ENCODE results near the gene TACC3. TPM values are rescaled to one million over a fixed set of nuclear protein-coding genes. Genes with fewer than 3 reads are reported as not detected.
A peak's percentile ranks its signal among the peaks of the same experiment; 100 is the strongest.

Gene TACC3
- 100 to 1,000 TPM; 189 to 190 TPM for total RNA-seq

GRCh38 chr4:1721003-1721665 is at the start of gene TACC3, which contains the start of gene TMEM129:
Gene TACC3 (plus strand): TSS chr4:1721521. CDS start chr4:1723422, 1,901 bp downstream.
Gene TMEM129 (minus strand): TSS chr4:1721323. CDS start chr4:1720837, 486 bp downstream.
- Mint-ChIP-seq H3K9me3 (no peaks in the 10 kb centered on the region), H3K4me1 (peaks cover 33% of the 10 kb centered on the region), H3K27ac (peak within 1 kb of the TSS; percentile 97), H3K36me3 (peaks cover 43% of the 10 kb centered on the region), H3K27me3 (no peaks in the 10 kb centered on the region), H3K4me3 (peak within 1 kb of the TSS; percentile 98)
- peak; percentile 94 for DNase-seq

DNA sequence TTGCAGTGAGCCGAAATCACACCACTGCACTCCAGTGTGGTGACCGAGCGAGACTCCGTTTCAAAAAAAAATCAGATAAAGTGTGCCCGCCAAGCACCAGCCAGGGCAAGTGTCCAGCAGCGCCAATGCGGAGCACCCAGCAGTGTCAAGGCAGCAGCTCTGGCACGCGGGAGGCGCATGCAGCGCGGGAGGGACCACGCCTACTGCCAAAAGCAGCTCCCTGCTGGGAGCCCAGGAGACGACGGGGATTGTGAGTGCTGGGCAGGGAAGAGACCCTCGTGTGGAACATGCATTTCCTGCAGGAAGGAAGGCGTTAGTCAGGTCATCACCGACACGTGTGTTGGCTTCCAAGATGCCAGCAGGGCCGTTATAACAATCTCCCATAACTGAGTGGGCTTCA is 47.6 kb upstream of the TACC3 start:
- Mint-ChIP-seq H3K27me3 (no peaks in the 10 kb centered on the region), H3K4me1 (no peaks in the 10 kb centered on the region), H3K36me3 (no peaks in the 10 kb centered on the region), H3K9me3 (no peaks in the 10 kb centered on the region), H3K4me3 (no peak overlapping the region), H3K27ac (no peak overlapping the region)
- DNase-seq = no peak

DNA sequence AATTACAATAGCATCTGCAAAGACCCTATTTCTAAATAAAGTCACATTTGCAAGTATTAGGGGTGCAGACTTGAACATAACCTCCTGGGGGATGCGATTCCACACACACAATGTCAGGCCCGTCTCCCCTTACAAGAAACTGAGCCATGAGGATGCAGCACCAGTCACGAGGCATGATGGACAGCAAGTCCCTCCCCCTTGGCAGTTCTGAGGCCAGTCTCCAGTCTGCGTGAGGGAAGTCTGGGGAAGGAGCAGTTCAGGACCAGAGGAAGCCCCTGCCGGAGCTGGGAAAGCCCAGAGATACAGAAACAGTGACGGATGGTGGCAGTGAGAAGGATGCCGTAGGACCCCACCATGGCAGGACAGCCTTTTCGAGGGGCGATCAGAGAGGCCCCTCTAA is 46.6 kb upstream of the TACC3 start:
- H3K36me3 Mint-ChIP-seq = no peaks in the 10 kb centered on the region
- no peaks in the 10 kb centered on the region for H3K4me1 Mint-ChIP-seq
- H3K4me3 Mint-ChIP-seq = no peak overlapping the region
- H3K9me3 Mint-ChIP-seq = no peaks in the 10 kb centered on the region
- DNase-seq = no peak
- no peak overlapping the region for H3K27ac Mint-ChIP-seq
- H3K27me3 Mint-ChIP-seq = no peaks in the 10 kb centered on the region

- Mint-ChIP-seq H3K27ac (no peak overlapping the region), H3K27me3 (no peaks in the 10 kb centered on the region), H3K9me3 (no peaks in the 10 kb centered on the region), H3K36me3 (no peaks in the 10 kb centered on the region), H3K4me3 (no peak overlapping the region), H3K4me1 (no peaks in the 10 kb centered on the region)
- DNase-seq = no peak
Observed at GRCh38 chr4:1675136-1675801, 46.1 kb upstream of the TACC3 start.

- no peak for DNase-seq
- Mint-ChIP-seq H3K4me3 (no peak overlapping the region), H3K4me1 (no peaks in the 10 kb centered on the region), H3K9me3 (no peaks in the 10 kb centered on the region), H3K36me3 (no peaks in the 10 kb centered on the region), H3K27me3 (no peaks in the 10 kb centered on the region), H3K27ac (no peak overlapping the region)
Observed at GRCh38 chr4:1675802-1676137, 45.6 kb upstream of the TACC3 start.

- Mint-ChIP-seq H3K4me3 (no peak overlapping the region), H3K9me3 (no peaks in the 10 kb centered on the region), H3K27ac (no peak overlapping the region), H3K27me3 (no peaks in the 10 kb centered on the region), H3K36me3 (no peaks in the 10 kb centered on the region), H3K4me1 (no peaks in the 10 kb centered on the region)
- DNase-seq = no peak
Observed at GRCh38 chr4:1676605-1677525, 44.5 kb upstream of the TACC3 start.

- Mint-ChIP-seq H3K36me3 (no peaks in the 10 kb centered on the region), H3K4me3 (no peak overlapping the region), H3K27me3 (no peaks in the 10 kb centered on the region), H3K27ac (no peak overlapping the region), H3K4me1 (peaks cover 7% of the 10 kb centered on the region), H3K9me3 (peaks cover 3% of the 10 kb centered on the region)
- DNase-seq = no peak
Observed at GRCh38 chr4:1678244-1678643, 43.1 kb upstream of the TACC3 start.

- DNase-seq = no peak
- Mint-ChIP-seq H3K27me3 (no peaks in the 10 kb centered on the region), H3K9me3 (peaks cover 3% of the 10 kb centered on the region), H3K27ac (no peak overlapping the region), H3K36me3 (no peaks in the 10 kb centered on the region), H3K4me1 (peaks cover 10% of the 10 kb centered on the region), H3K4me3 (peak overlapping the region; percentile 77)
Observed at GRCh38 chr4:1682860-1683259, 38.5 kb upstream of the TACC3 start.

GRCh38 chr4:1683261-1683735 is 38.0 kb upstream of the TACC3 start:
- peaks cover 10% of the 10 kb centered on the region for H3K4me1 Mint-ChIP-seq
- H3K27ac Mint-ChIP-seq = peak overlapping the region; percentile 75
- H3K36me3 Mint-ChIP-seq = no peaks in the 10 kb centered on the region
- peaks cover 3% of the 10 kb centered on the region for H3K9me3 Mint-ChIP-seq
- no peak for DNase-seq
- peak overlapping the region; percentile 77 for H3K4me3 Mint-ChIP-seq
- no peaks in the 10 kb centered on the region for H3K27me3 Mint-ChIP-seq

- H3K27me3 Mint-ChIP-seq = no peaks in the 10 kb centered on the region
- peak; percentile 96 for DNase-seq
- peaks cover 3% of the 10 kb centered on the region for H3K9me3 Mint-ChIP-seq
- peak within 1 kb of the TSS; percentile 77 for H3K4me3 Mint-ChIP-seq
- peaks cover 10% of the 10 kb centered on the region for H3K4me1 Mint-ChIP-seq
- peak within 1 kb of the TSS; percentile 75 for H3K27ac Mint-ChIP-seq
- H3K36me3 Mint-ChIP-seq = no peaks in the 10 kb centered on the region
Observed at GRCh38 chr4:1683736-1684505, 37.4 kb upstream of the TACC3 start, which contains the start of gene FAM53A. Gene FAM53A (minus strand): TSS chr4:1684313. CDS start chr4:1668741, 15,572 bp downstream.

- H3K27me3 Mint-ChIP-seq = no peaks in the 10 kb centered on the region
- H3K4me3 Mint-ChIP-seq = peak overlapping the region; percentile 18
- H3K27ac Mint-ChIP-seq = no peak overlapping the region
- peaks cover 3% of the 10 kb centered on the region for H3K9me3 Mint-ChIP-seq
- peaks cover 10% of the 10 kb centered on the region for H3K4me1 Mint-ChIP-seq
- peaks cover 2% of the 10 kb centered on the region for H3K36me3 Mint-ChIP-seq
- DNase-seq = no peak
Observed at GRCh38 chr4:1684506-1685234, 36.7 kb upstream of the TACC3 start.

GRCh38 chr4:1685235-1686150 is 35.8 kb upstream of the TACC3 start:
- Mint-ChIP-seq H3K27me3 (no peaks in the 10 kb centered on the region), H3K27ac (no peak overlapping the region), H3K9me3 (peaks cover 3% of the 10 kb centered on the region), H3K4me1 (peaks cover 10% of the 10 kb centered on the region), H3K4me3 (no peak overlapping the region), H3K36me3 (peaks cover 6% of the 10 kb centered on the region)
- DNase-seq = no peak

GRCh38 chr4:1686440-1687036 is 34.8 kb upstream of the TACC3 start:
- Mint-ChIP-seq H3K9me3 (peaks cover 3% of the 10 kb centered on the region), H3K36me3 (peaks cover 14% of the 10 kb centered on the region), H3K27me3 (no peaks in the 10 kb centered on the region), H3K4me3 (no peak overlapping the region), H3K27ac (no peak overlapping the region), H3K4me1 (peaks cover 10% of the 10 kb centered on the region)
- no peak for DNase-seq

Measured in activated naive CD8-positive, alpha-beta T cell treated with anti-CD3 and anti-CD28 coated beads for 36 hours (primary cell).